NCI-H1105 treated with DMSO at 0.1 percent for 48 hours (cell line): ENCODE measurements around the gene CLCN4.

Experiments used
- DNase-seq: peaks from one replicate; lab custom pipeline; 2025; lab: John Stamatoyannopoulos, UW

The CLCN4 gene

GRCh38 chrX:10167573-10167972 lies 10.8 kb downstream of the CLCN4 start:
- no peak for DNase-seq

GRCh38 chrX:10168226-10168625 lies 11.5 kb downstream of the CLCN4 start:
- no peak for DNase-seq

GRCh38 chrX:10169175-10169574 lies 12.4 kb downstream of the CLCN4 start:
- no peak for DNase-seq

GRCh38 chrX:10171249-10171648 lies 14.5 kb downstream of the CLCN4 start:
- DNase-seq: no peak

GRCh38 chrX:10172877-10173276 lies 16.1 kb downstream of the CLCN4 start:
- no peak for DNase-seq

- DNase-seq: peak; percentile 37
Measured at GRCh38 chrX:10173331-10173900, 16.6 kb downstream of the CLCN4 start.

GRCh38 chrX:10174051-10174450 lies 17.3 kb downstream of the CLCN4 start:
- DNase-seq: no peak

GRCh38 chrX:10174810-10175209 lies 18.0 kb downstream of the CLCN4 start:
- no peak for DNase-seq

- DNase-seq: no peak
Measured at GRCh38 chrX:10175319-10175871, 18.6 kb downstream of the CLCN4 start.

GRCh38 chrX:10176121-10177003 lies 19.6 kb downstream of the CLCN4 start:
- DNase-seq: no peak

- DNase-seq: no peak
Measured at GRCh38 chrX:10177004-10177396, 20.2 kb downstream of the CLCN4 start.

- no peak for DNase-seq
Measured at GRCh38 chrX:10177601-10178000, 20.8 kb downstream of the CLCN4 start.

- DNase-seq: no peak
Measured at GRCh38 chrX:10178866-10179463, 22.2 kb downstream of the CLCN4 start.

GRCh38 chrX:10183760-10184159 lies 27.0 kb downstream of the CLCN4 start:
- no peak for DNase-seq

GRCh38 chrX:10184411-10184810 lies 27.6 kb downstream of the CLCN4 start:
- DNase-seq: no peak

- no peak for DNase-seq
Measured at GRCh38 chrX:10186355-10186754, 29.6 kb downstream of the CLCN4 start.

GRCh38 chrX:10187421-10187820 lies 30.6 kb downstream of the CLCN4 start:
- DNase-seq: no peak

GRCh38 chrX:10189317-10190268 lies 32.8 kb downstream of the CLCN4 start:
- peak; percentile 54 for DNase-seq

- DNase-seq: peak; percentile 68
Measured at GRCh38 chrX:10190367-10190766, 33.6 kb downstream of the CLCN4 start.

- no peak for DNase-seq
Measured at GRCh38 chrX:10193587-10193986, 36.8 kb downstream of the CLCN4 start.

GRCh38 chrX:10195425-10195824 lies 38.6 kb downstream of the CLCN4 start:
- no peak for DNase-seq

- no peak for DNase-seq
Measured at GRCh38 chrX:10195947-10196346, 39.2 kb downstream of the CLCN4 start.
